Stimulated activated naive CD4-positive, alpha-beta T cell (primary cell): Measurements from ENCODE around the gene GNAZ.

ENCODE experiments used
- DNase-seq, 6 experiments: peaks; one replicate each; lab custom pipeline; 2025; lab: John Stamatoyannopoulos, UW

Gene GNAZ

GRCh38 chr22:23093051-23093788, 22.9 kb downstream of the GNAZ start:
- DNase-seq: no peak

- DNase-seq: no peak
Measured at GRCh38 chr22:23094260-23094659, 23.9 kb downstream of the GNAZ start.

- DNase-seq: no peak
Measured at GRCh38 chr22:23094695-23095681, 24.7 kb downstream of the GNAZ start.

GRCh38 chr22:23095733-23096342, 25.5 kb downstream of the GNAZ start:
- DNase-seq: no peak

GRCh38 chr22:23097412-23098229, 27.3 kb downstream of the GNAZ start:
- no peak for DNase-seq

- no peak for DNase-seq
Measured at GRCh38 chr22:23098230-23098705, 27.9 kb downstream of the GNAZ start.

GRCh38 chr22:23098718-23099530, 28.6 kb downstream of the GNAZ start:
- DNase-seq: no peak

- DNase-seq: no peak
Measured at GRCh38 chr22:23099531-23099804, 29.1 kb downstream of the GNAZ start.

- no peak for DNase-seq
Measured at GRCh38 chr22:23100124-23100801, 29.9 kb downstream of the GNAZ start.

GRCh38 chr22:23101524-23101923, 31.2 kb downstream of the GNAZ start:
- no peak for DNase-seq

- no peak for DNase-seq
Measured at GRCh38 chr22:23102002-23102655, 31.8 kb downstream of the GNAZ start.

- no peak for DNase-seq
Measured at GRCh38 chr22:23102776-23103175, 32.5 kb downstream of the GNAZ start.

GRCh38 chr22:23103199-23103954, 33.1 kb downstream of the GNAZ start:
- no peak for DNase-seq

- no peak for DNase-seq
Measured at GRCh38 chr22:23104187-23104971, 34.1 kb downstream of the GNAZ start.

GRCh38 chr22:23105304-23105703, 35.0 kb downstream of the GNAZ start:
- DNase-seq: no peak

GRCh38 chr22:23105919-23106318, 35.6 kb downstream of the GNAZ start:
- DNase-seq: no peak

- no peak for DNase-seq
Measured at GRCh38 chr22:23106344-23106743, 36.0 kb downstream of the GNAZ start.

GRCh38 chr22:23106906-23107367, 36.6 kb downstream of the GNAZ start:
- no peak for DNase-seq
